CD4-positive, alpha-beta T cell treated with Interleukin-6 for 4 hours (primary cell): ENCODE results near the gene RABGAP1L.
"Not testable (repeated sequence)": the region's sequence is repeated elsewhere in the genome, so short reads cannot be mapped to it uniquely, and the experiment has no call there.

Experiments
- DNase-seq: peaks from one replicate; pipeline ENCODE4 v3.0.0-alpha.2; 2020; ENCODE audit warnings: mixed read lengths

RABGAP1L gene

GRCh38 chr1:174786358-174786757 lies 627.0 kb downstream of the RABGAP1L start:
- no peak for DNase-seq

- DNase-seq: no peak
These were observed 627.4 kb downstream of the RABGAP1L start for GRCh38 chr1:174786760-174787159.

- no peak for DNase-seq
These were observed 629.7 kb downstream of the RABGAP1L start for GRCh38 chr1:174788981-174789380.

- no peak for DNase-seq
These were observed 630.1 kb downstream of the RABGAP1L start for GRCh38 chr1:174789399-174789798.

- DNase-seq: no peak
These were observed 632.5 kb downstream of the RABGAP1L start for GRCh38 chr1:174791863-174792262.

- no peak for DNase-seq
These were observed 635.5 kb downstream of the RABGAP1L start for GRCh38 chr1:174794861-174795260.

GRCh38 chr1:174795806-174796205 lies 636.5 kb downstream of the RABGAP1L start:
- no peak for DNase-seq

GRCh38 chr1:174797398-174797797 lies 638.1 kb downstream of the RABGAP1L start:
- DNase-seq: no peak

GRCh38 chr1:174799136-174799479 lies 639.8 kb downstream of the RABGAP1L start:
- no peak for DNase-seq

GRCh38 chr1:174800216-174800851 lies 641.0 kb downstream of the RABGAP1L start:
- peak; percentile 21 for DNase-seq

- DNase-seq: no peak
These were observed 641.6 kb downstream of the RABGAP1L start for GRCh38 chr1:174800876-174801275.

GRCh38 chr1:174809755-174810280 lies 650.5 kb downstream of the RABGAP1L start:
- no peak for DNase-seq

GRCh38 chr1:174812016-174812415 lies 652.7 kb downstream of the RABGAP1L start:
- DNase-seq: no peak

GRCh38 chr1:174812656-174813055 lies 653.3 kb downstream of the RABGAP1L start:
- no peak for DNase-seq

GRCh38 chr1:174815036-174815435 lies 655.7 kb downstream of the RABGAP1L start:
- DNase-seq: no peak

GRCh38 chr1:174815474-174815908 lies 656.2 kb downstream of the RABGAP1L start:
- DNase-seq: no peak

GRCh38 chr1:174816621-174817020 lies 657.3 kb downstream of the RABGAP1L start:
- DNase-seq: not testable (repeated sequence)

- no peak for DNase-seq
These were observed 658.8 kb downstream of the RABGAP1L start for GRCh38 chr1:174818014-174818616.

- DNase-seq: no peak
These were observed 659.6 kb downstream of the RABGAP1L start for GRCh38 chr1:174818951-174819350.

GRCh38 chr1:174819596-174819995 lies 660.3 kb downstream of the RABGAP1L start:
- DNase-seq: no peak

- no peak for DNase-seq
These were observed 665.8 kb downstream of the RABGAP1L start for GRCh38 chr1:174825127-174825526.

GRCh38 chr1:174825806-174826205 lies 666.5 kb downstream of the RABGAP1L start:
- DNase-seq: no peak

- no peak for DNase-seq
These were observed 668.9 kb downstream of the RABGAP1L start for GRCh38 chr1:174828264-174828663.

GRCh38 chr1:174829990-174830389 lies 670.7 kb downstream of the RABGAP1L start:
- DNase-seq: no peak

- no peak for DNase-seq
These were observed 677.2 kb downstream of the RABGAP1L start for GRCh38 chr1:174836543-174836942.
